ENCODE measurements around the gene TMEM255B.

DNA sequence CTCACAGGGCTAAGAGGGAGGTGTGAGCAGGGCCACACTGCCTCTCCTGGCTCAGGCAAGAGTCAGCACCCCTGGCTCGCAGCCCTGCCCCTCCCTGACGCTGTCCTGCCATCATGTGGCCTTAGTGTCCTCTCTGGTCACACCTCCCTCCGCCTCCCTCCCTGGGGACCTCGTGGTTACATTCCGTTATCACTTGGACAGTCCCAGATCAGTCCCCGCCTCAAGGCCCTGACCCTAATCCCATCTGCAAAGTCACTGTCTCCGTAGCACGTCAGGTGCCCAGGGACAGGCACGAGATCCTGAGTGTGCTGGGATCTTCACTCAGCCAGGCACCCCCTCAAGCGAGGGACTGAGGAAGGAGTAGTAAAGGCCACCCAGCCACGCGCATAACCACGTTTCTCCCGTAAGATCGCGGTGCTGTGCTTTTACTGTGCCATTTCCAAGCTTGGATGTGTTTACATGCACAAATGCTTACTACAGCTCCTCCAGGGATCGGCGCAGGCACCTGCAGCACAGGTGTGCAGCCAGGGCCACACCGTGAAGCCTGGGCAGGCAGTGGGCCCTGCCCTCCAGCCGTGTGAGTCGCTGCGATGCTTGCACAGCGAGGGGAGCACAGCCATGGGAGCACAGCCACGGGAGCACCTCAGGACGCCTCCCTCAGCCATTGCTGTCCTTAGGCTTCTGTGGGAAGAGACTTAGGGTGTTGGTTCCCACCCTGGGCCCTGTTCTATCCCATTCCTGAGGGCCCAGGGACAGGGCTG lies 10.7 kb upstream of the TMEM255B start:
- TF ChIP-seq POLR2A (IDR thresholded peaks at IDR 0.05; ENCODE audit: low read length) (no peak), GATA1 (IDR thresholded peaks at IDR 0.05; ENCODE audit: low read depth, low read length) (no peak)
